ENCODE data around the gene PCED1A. TPM values are rescaled to one million over a fixed set of nuclear protein-coding genes. Genes with fewer than 3 reads are reported as not detected.

The PCED1A gene
- total RNA-seq, 1 donor from 2014 or later: 44.3 TPM

DNA sequence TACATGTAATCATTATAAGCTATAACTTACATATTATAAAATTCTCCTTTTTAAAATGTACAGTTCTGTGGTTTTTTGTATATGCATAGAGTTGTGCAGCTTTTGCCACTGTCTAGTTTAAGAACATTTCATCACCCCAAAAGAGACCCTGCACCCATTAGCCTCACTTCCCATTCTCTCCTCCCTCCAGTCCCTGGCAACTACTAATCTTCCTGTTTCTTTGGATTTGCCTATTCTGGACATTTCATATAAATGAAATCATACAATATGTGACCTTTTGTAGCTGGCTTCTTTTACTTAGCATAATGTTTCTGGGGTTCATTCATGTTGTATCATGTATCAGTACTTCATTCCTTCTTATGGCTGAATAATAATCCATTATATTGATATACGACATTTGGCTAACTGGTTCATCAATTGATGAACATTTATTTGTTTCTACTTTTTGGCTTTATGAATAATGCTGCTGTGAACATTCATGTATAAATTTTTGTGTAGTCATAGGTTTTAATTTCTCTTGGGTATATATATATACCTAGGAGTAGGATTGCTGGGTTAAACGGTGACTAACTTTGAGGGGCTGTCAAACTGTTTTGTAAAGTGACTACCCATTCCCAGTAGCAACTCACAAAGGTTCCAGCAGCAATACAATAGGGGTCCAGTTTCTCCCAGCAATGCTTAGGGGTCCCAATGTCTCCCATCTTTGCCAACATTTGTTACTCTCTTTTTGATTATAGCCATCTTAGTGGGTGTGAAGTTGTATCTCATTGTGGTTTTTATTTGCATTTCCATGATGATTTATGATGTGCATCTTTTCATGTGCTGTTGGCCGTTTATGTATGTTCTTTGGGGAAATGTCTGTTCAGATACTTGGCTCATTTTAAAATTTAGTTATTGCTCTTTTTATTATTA lies 43.5 kb upstream of the PCED1A start:
- no peak overlapping the region for H3K4me3 ChIP-seq
- H3K4me1 ChIP-seq: peaks cover 3% of the 10 kb centered on the region
- TF ChIP-seq, protein P1, sequence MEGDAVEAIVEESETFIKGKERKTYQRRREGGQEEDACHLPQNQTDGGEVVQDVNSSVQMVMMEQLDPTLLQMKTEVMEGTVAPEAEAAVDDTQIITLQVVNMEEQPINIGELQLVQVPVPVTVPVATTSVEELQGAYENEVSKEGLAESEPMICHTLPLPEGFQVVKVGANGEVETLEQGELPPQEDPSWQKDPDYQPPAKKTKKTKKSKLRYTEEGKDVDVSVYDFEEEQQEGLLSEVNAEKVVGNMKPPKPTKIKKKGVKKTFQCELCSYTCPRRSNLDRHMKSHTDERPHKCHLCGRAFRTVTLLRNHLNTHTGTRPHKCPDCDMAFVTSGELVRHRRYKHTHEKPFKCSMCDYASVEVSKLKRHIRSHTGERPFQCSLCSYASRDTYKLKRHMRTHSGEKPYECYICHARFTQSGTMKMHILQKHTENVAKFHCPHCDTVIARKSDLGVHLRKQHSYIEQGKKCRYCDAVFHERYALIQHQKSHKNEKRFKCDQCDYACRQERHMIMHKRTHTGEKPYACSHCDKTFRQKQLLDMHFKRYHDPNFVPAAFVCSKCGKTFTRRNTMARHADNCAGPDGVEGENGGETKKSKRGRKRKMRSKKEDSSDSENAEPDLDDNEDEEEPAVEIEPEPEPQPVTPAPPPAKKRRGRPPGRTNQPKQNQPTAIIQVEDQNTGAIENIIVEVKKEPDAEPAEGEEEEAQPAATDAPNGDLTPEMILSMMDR (IDR thresholded peaks at IDR 0.05): no peak
- DNase-seq: no peak
- no peaks in the 10 kb centered on the region for H3K9me3 ChIP-seq
- no peak overlapping the region for H3K27ac ChIP-seq
- no peaks in the 10 kb centered on the region for H3K27me3 ChIP-seq
- no peaks in the 10 kb centered on the region for H3K36me3 ChIP-seq
- no peak for ATAC-seq
- intact Hi-C loops (cut with DNase I): no loop called here

DNA sequence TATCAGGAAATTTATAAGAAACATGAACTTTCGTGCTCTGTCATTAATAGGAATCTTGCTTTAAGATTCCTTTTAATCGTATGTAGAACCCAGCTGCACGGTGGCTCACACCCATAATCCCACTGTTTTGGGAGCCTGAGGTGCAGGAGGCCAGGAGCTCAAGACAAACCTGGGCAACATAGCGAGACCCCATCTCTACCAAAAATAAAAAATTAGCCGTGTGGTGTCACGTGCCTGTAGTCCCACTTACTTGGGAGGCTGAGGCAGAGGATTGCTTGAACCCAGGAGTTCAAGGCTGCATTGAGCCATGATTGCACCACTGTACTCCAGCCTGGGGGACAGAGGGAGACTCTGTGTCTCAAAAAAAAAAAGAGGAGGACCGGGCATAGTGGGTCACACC lies 40.2 kb upstream of the PCED1A start:
- intact Hi-C loops (cut with DNase I): no loop called here
- no peak for ATAC-seq
- TF ChIP-seq, protein P1 (IDR thresholded peaks at IDR 0.05): no peak
- Histone ChIP-seq H3K9me3 (no peaks in the 10 kb centered on the region), H3K4me1 (peaks cover 12% of the 10 kb centered on the region), H3K4me3 (no peak overlapping the region), H3K36me3 (no peaks in the 10 kb centered on the region), H3K27me3 (no peaks in the 10 kb centered on the region), H3K27ac (no peak overlapping the region)
- no peak for DNase-seq

DNA sequence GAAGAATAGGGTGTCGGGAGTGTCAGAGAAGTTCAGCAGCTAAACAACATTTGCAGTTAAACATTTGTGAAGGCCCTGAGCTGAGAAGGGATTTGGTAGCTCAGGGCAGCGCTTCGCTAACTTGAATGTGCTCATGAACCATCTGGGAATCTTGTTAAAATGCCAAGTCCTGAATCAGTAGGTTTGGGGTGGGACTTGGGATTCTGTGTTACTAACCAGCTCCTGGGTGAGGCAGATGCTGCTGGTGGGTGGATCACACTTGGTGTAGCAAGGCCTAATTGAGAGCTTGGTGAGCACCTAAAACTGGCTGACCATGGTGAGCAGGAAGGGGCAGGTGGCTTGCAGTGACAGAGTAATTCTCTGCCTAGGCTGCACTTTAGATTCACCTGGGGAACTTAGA lies 38.7 kb upstream of the PCED1A start:
- no peaks in the 10 kb centered on the region for H3K36me3 ChIP-seq
- H3K4me1 ChIP-seq: peaks cover 26% of the 10 kb centered on the region
- TF ChIP-seq, protein P1 (IDR thresholded peaks at IDR 0.05): no peak
- ATAC-seq (no peak), DNase-seq (no peak)
- H3K27ac ChIP-seq: no peak overlapping the region
- H3K4me3 ChIP-seq: no peak overlapping the region
- no peaks in the 10 kb centered on the region for H3K9me3 ChIP-seq
- intact Hi-C loops (cut with DNase I): no loop called here
- H3K27me3 ChIP-seq: no peaks in the 10 kb centered on the region

DNA sequence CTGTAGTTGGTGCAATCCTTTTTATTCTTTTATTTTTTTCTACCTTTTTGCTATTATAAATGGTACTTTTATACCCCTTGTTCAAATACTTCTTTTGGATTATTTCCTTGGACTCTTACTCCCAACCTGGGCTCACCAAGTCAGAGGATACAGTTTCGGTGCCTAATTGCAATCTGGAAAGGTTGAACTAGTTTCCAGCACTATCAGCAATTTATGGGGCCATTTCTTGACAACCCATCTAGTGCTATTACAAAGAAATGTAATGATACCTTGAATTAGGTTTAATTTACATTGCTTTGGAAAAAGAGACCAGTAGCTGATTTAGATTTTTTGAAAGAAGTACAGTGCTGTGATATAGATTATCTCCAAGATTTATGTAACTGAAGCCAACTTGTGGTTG lies 38.1 kb upstream of the PCED1A start:
- no peak overlapping the region for H3K27ac ChIP-seq
- H3K27me3 ChIP-seq: no peaks in the 10 kb centered on the region
- ATAC-seq (no peak), DNase-seq (no peak)
- H3K9me3 ChIP-seq: no peaks in the 10 kb centered on the region
- no peak overlapping the region for H3K4me3 ChIP-seq
- H3K4me1 ChIP-seq: peaks cover 26% of the 10 kb centered on the region
- TF ChIP-seq, protein P1 (IDR thresholded peaks at IDR 0.05): no peak
- intact Hi-C loops (cut with DNase I): no loop called here
- no peaks in the 10 kb centered on the region for H3K36me3 ChIP-seq

DNA sequence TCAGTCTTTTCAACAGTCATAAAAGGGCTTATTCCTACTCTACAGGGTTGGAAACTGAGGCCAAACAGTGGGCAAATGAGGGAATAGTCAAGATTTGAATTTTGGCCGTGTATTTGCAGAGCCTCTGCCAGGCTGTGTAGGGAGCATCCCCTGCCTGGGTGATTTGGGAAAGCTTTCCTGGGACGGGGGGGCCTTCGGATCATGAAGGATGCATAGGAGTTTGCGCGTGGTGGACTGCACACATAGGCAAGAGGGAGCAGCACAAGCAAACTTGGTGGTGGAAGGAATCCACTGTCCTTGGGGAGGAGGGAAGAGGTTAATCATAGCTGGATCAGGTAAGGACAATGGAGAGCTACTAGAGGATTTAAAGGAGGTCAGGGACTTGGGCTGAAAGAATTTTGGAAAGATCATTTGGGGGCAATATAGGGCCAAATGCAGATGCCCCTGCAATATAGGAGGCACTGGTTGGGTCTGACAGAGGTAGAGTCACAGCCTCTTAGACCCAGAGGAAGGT lies 35.3 kb upstream of the PCED1A start:
- intact Hi-C loops (cut with DNase I): no loop called here
- no peak for DNase-seq
- TF ChIP-seq, protein P1 (IDR thresholded peaks at IDR 0.05): no peak
- H3K4me1 ChIP-seq: peaks cover 34% of the 10 kb centered on the region
- H3K9me3 ChIP-seq: no peaks in the 10 kb centered on the region
- no peak overlapping the region for H3K27ac ChIP-seq
- H3K27me3 ChIP-seq: no peaks in the 10 kb centered on the region
- H3K4me3 ChIP-seq: no peak overlapping the region
- ATAC-seq: no peak
- no peaks in the 10 kb centered on the region for H3K36me3 ChIP-seq

Data from upper lobe of right lung (tissue), 1 donor.